ENCODE results near the gene ADISSP.

DNA sequence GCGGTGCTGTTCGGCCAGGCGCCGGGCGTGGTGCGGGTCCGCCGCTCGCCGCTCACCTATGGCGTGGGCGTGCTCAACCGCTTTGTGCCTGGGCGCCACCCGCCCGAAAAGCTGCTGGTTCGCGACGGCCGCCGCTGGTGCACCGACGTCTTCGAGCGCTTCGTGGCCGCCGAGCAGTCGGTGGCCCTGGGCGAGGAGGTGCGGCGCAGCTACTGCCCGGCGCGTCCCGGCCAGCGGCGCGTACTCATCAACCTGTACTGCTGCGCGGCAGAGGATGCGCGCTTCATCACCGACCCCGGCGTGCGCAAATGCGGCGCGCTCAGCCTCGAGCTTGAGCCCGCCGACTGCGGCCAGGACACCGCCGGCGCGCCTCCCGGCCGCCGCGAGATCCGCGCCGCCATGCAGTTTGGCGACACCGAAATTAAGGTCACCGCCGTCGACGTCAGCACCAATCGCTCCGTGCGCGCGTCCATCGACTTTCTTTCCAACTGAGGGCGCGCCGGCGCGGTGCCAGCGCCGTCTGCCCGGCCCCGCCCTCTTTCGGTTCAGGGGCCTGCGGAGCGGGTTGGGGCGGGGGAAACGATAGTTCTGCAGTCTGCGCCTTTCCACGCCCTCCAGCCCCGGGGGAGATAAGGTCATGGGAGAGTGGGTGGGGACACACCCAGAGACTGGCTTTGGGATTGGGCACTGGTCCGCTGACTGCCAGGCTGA is 15.7 kb downstream of the ADISSP start:
- no peak for TF ChIP-seq EP300 (IDR thresholded peaks at IDR 0.05)
- TF ChIP-seq, protein P1, sequence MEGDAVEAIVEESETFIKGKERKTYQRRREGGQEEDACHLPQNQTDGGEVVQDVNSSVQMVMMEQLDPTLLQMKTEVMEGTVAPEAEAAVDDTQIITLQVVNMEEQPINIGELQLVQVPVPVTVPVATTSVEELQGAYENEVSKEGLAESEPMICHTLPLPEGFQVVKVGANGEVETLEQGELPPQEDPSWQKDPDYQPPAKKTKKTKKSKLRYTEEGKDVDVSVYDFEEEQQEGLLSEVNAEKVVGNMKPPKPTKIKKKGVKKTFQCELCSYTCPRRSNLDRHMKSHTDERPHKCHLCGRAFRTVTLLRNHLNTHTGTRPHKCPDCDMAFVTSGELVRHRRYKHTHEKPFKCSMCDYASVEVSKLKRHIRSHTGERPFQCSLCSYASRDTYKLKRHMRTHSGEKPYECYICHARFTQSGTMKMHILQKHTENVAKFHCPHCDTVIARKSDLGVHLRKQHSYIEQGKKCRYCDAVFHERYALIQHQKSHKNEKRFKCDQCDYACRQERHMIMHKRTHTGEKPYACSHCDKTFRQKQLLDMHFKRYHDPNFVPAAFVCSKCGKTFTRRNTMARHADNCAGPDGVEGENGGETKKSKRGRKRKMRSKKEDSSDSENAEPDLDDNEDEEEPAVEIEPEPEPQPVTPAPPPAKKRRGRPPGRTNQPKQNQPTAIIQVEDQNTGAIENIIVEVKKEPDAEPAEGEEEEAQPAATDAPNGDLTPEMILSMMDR (IDR thresholded peaks at IDR 0.05) = no peak

Data from gastroesophageal sphincter (tissue), 3 donors.